Mesothelial cell of epicardium (in vitro differentiated cells): ENCODE results near the gene TFB2M. TPM values are rescaled to one million over a fixed set of nuclear protein-coding genes. Genes with fewer than 3 reads are reported as not detected.

Experiments used
- DNase-seq, 2 experiments: peaks; one replicate each; pipeline ENCODE4 v3.0.0; 2021; ENCODE audit warnings: low spot score in 2 of 2; ENCODE audit not compliant: unreplicated experiment in 2 of 2
- H3K27ac Mint-ChIP-seq: 2 replicates; pipeline ENCODE4 v1.8.0; 2021; ENCODE audit warnings: mixed read lengths
- H3K27me3 Mint-ChIP-seq: 2 replicates; pipeline ENCODE4 v1.8.0; 2021; ENCODE audit warnings: low read depth, mixed read lengths
- H3K36me3 Mint-ChIP-seq: 2 replicates; pipeline ENCODE4 v1.8.0; 2021; ENCODE audit warnings: mixed read lengths
- H3K4me1 Mint-ChIP-seq: 2 replicates; pipeline ENCODE4 v1.8.0; 2021; ENCODE audit warnings: mixed read lengths
- H3K4me3 Mint-ChIP-seq: 2 replicates; pipeline ENCODE4 v1.8.0; 2021; ENCODE audit warnings: mild to moderate bottlenecking, moderate library complexity, mixed read lengths
- H3K9me3 Mint-ChIP-seq: 2 replicates; pipeline ENCODE4 v1.8.0; 2021; ENCODE audit warnings: mixed read lengths
- CTCF ChIP-seq: fragments of 200-600 bp; sonication (generic); IDR thresholded peaks from one replicate; pipeline ENCODE4 v1.5.0; 2021; ENCODE audit warnings: antibody characterized with exemption; ENCODE audit not compliant: unreplicated experiment
- total RNA-seq: library from RNA; stranded (reverse); gene quantifications from 3 replicates; pipeline ENCODE4 v1.2.1, GENCODE V29; 2021

Gene TFB2M
- total RNA-seq, 1 donor from 2014 or later: 12.1 TPM

- Mint-ChIP-seq H3K9me3 (peaks cover 34% of the 10 kb centered on the region), H3K27me3 (no peaks in the 10 kb centered on the region)
These were observed 49.9 kb downstream of the TFB2M start for GRCh38 chr1:246516126-246516525.

GRCh38 chr1:246515390-246516005, 50.6 kb downstream of the TFB2M start:
- H3K4me3 Mint-ChIP-seq: no peak overlapping the region
- H3K9me3 Mint-ChIP-seq: peaks cover 34% of the 10 kb centered on the region
- no peak overlapping the region for H3K27ac Mint-ChIP-seq
- H3K36me3 Mint-ChIP-seq: no peaks in the 10 kb centered on the region
- no peaks in the 10 kb centered on the region for H3K4me1 Mint-ChIP-seq
- no peaks in the 10 kb centered on the region for H3K27me3 Mint-ChIP-seq
- no peak for TF ChIP-seq CTCF
- DNase-seq: no peak

More at GRCh38 chr1:246516126-246516525, 49.9 kb downstream of the TFB2M start:
- DNase-seq: no peak
- Mint-ChIP-seq H3K27ac (no peak overlapping the region), H3K36me3 (no peaks in the 10 kb centered on the region), H3K4me3 (no peak overlapping the region), H3K4me1 (no peaks in the 10 kb centered on the region)
- TF ChIP-seq CTCF: no peak

- H3K4me3 Mint-ChIP-seq: no peak overlapping the region
- H3K27me3 Mint-ChIP-seq: no peaks in the 10 kb centered on the region
- TF ChIP-seq CTCF: no peak
- H3K4me1 Mint-ChIP-seq: no peaks in the 10 kb centered on the region
- no peak overlapping the region for H3K27ac Mint-ChIP-seq
- no peaks in the 10 kb centered on the region for H3K36me3 Mint-ChIP-seq
- DNase-seq: no peak
- H3K9me3 Mint-ChIP-seq: peaks cover 26% of the 10 kb centered on the region
These were observed 52.3 kb downstream of the TFB2M start for GRCh38 chr1:246513619-246514343.

- Mint-ChIP-seq H3K36me3 (no peaks in the 10 kb centered on the region), H3K4me1 (no peaks in the 10 kb centered on the region), H3K27ac (no peak overlapping the region), H3K9me3 (peaks cover 24% of the 10 kb centered on the region), H3K4me3 (no peak overlapping the region), H3K27me3 (no peaks in the 10 kb centered on the region)
- DNase-seq: no peak
- TF ChIP-seq CTCF: no peak
These were observed 53.0 kb downstream of the TFB2M start for GRCh38 chr1:246513041-246513440.

GRCh38 chr1:246512635-246513034, 53.4 kb downstream of the TFB2M start:
- Mint-ChIP-seq H3K4me3 (no peak overlapping the region), H3K27ac (no peak overlapping the region), H3K4me1 (no peaks in the 10 kb centered on the region), H3K9me3 (peaks cover 23% of the 10 kb centered on the region), H3K27me3 (no peaks in the 10 kb centered on the region), H3K36me3 (no peaks in the 10 kb centered on the region)
- no peak for DNase-seq
- TF ChIP-seq CTCF: no peak
